Adipose tissue (tissue), 3 donors: ENCODE results near the gene SLC14A1. TPM values are rescaled to one million over a fixed set of nuclear protein-coding genes. Genes with fewer than 3 reads are reported as not detected.

Experiments
- H3K27ac ChIP-seq: one replicate; pipeline ENCODE4 v1.5.1; 2013; ENCODE audit warnings: low read depth, low read length
- WGBS, 3 donors: extraction: QIAGEN DNeasy Blood & Tissue Kit; methylation state at CpG; one replicate each; pipeline ENCODE4 v1.1.7; 2013; 5-methylcytosine and 5-hydroxymethylcytosine counted together
- polyA plus RNA-seq, 3 donors: library from polyadenylated mRNA; stranded (reverse); fragments of 200-250 nt; gene quantifications; one replicate each; pipeline ENCODE4 v1.2.3, GENCODE V29; 2013
- donor health status: healthy with polysubstance abuse.
- donor health status: Bipolar disorder and iron deficiency.
- donor health status: healthy.

Gene SLC14A1
- polyA plus RNA-seq, 3 donors, result 0.40 to 2.7 (median 2.2) TPM

GRCh38 chr18:45782662-45783061 lies 58.7 kb downstream of the SLC14A1 start:
- no peak overlapping the region for H3K27ac ChIP-seq
- 68 to 83% (median 83%) methylated on average over 1 of the region's 1 CpG for WGBS, 3 donors

DNA sequence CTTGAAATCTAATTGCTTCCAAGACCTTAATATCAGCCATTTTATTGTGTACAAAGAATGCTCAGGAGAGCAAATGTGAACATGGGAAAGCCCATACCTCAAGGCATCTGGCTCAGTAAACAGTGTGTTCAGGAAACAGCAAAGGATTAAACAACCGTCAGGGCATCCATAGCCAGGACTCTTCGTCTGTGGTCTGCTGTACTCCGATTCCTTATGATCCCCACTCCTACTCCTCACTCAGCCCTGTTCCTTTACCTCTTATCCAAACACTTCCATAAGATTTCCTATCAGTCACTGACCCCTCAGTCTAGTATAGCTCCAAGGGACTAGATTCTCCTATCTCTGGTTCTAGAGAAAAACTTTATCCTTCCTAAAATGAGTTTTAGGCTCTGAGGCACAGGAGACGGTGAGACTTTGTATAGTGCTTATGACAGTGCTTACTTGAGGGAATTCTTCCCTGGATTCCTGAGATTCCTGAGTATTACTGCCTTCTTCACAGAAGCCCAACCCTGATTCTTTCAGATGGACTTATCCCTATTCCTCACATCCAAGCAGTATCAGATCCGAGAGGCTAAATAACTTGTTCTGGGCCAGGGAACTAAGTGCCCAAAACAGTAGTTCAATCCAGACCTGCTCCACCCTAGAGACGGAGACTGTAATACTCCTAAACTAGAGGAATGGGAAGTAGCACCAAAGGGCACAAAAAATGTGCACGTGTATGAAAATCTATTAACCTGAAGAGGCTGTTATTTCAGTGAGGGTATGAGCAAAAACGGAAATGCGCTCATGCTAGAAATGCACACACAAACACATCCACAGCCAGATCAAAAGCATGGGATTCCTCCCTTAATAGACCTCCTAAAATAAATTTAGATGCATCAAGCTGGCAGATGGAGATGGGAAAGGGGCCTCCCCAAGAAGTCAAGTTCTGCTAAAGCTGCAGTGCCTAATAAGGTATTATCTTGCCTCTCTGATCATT lies 59.4 kb downstream of the SLC14A1 start:
- no peak overlapping the region for H3K27ac ChIP-seq
- WGBS, 3 donors, result 68 to 77% (median 70%) methylated on average over 9 of the region's 9 CpGs

- WGBS, 3 donors, result 36 to 58% (median 47%) methylated on average over 4 of the region's 4 CpGs
- no peak overlapping the region for H3K27ac ChIP-seq
Measured at GRCh38 chr18:45785134-45785533, 61.2 kb downstream of the SLC14A1 start.

DNA sequence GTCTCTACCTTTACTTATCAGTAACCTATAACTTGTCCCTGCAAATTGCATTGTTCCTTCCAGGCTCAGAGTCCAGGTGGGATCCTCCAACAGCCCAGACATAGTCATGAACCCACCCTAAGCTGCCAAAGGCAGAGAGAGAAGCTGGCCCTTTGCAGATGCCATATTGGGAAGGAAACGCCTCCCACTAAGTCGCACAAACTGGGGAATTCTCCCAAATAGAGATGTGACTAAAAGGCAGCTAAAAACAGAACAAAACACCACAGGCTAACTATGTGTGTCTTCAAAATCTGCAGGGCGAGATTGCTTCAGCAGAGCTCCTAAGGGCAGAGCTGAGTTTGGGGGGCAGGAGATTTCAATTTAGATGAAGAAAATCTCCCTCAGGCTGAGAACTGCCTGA lies 63.0 kb downstream of the SLC14A1 start:
- 91 to 92% (median 92%) methylated on average over 3 of the region's 3 CpGs for WGBS, 3 donors
- H3K27ac ChIP-seq, result no peak overlapping the region

- 94 to 100% (median 100%) methylated on average over 1 of the region's 1 CpG for WGBS, 3 donors
- no peak overlapping the region for H3K27ac ChIP-seq
Measured at GRCh38 chr18:45787346-45787745, 63.4 kb downstream of the SLC14A1 start.

DNA sequence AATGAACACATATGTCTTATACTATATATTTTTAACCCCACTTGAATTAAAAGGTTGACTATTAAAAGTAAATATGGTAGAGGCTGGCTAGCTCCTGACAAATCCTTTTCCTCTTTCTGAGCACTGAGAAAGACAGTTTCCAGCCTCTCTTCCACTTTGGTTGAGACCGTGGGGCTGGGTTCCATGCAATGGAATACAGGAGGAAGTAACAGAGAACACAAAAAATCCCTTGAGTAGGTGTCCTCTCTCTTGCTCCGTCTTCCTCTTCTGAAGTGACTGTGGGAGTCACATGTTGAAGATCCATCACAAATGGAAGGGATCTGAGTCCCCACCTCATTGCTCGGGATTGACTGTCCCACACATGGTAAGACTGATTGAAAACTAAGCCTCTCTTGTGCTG lies 64.9 kb downstream of the SLC14A1 start:
- 79 to 90% (median 82%) methylated on average over 3 of the region's 3 CpGs for WGBS, 3 donors
- no peak overlapping the region for H3K27ac ChIP-seq

DNA sequence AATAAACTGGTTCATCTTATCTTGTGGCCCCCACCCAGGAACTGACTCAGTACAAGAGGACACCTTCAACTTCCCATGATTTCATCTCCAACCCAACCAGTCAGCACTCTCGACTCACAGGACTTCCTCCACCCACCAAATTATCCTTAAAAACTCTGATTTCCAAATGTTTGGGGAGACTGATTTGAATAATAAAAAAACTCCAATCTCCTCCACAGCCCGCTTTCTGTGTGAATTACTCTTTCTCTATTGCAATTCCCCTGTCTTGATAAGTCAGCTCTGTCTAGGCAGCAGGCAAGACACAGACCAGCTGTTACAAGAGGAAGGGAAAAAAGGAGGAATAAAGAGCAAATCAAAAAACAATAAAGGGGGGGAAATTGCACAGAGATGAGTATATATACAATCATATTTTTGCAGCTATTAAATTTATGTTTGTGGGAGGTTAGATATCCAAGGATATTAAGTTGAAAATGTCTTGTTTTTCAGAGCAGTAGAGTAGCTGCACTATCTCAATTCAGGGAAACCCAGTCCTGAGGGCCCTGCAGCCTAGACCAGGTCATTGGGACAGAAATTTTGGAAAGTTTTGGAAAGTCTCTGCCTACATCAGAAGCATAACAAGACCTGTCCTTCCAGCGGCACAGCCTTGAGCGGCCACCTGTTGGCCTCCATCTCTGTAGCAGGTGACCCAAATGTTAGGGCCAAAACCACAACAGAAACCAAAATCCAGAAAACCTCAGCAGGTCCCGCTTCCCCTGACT lies 68.7 kb downstream of the SLC14A1 start:
- WGBS, 3 donors, result 80 to 84% (median 81%) methylated on average over 5 of the region's 5 CpGs

DNA sequence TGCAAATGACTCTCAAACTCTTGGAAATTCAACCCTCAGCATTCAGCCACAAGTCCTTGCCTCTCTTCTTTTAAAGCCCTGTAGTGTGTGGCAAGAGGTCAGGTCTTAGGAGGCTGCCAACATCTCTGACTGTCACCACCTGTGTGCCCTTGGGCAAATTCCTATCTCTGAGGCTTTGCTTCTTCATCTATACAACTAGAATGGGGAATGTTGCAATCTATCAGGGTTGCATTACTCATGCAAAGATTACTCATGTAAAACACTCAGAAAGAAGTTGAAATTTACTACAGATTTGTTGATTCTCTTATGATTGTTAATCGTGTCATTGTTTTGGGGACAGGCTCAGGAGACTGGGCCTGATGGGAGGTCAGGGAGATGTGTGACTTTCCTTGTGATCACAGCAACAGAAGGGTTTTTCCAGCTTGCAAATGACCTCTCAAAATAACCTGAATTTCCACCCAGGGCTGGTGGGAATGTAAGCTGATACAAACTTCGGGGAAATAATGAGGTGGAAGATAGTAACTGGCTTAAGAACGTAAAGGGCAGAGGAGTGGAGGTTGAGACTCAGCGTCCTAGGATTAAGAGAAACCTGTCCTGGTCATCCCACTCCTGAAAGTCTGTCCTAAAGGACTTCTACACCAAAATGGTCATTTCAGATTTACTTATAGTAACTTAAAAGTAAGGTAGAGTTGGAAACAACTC lies 69.4 kb downstream of the SLC14A1 start:
- no peak overlapping the region for H3K27ac ChIP-seq
- WGBS, 3 donors, result 53 to 63% (median 58%) methylated on average over 4 of the region's 4 CpGs

More for the DNA sequence above, 68.7 kb downstream of the SLC14A1 start:
- H3K27ac ChIP-seq, result no peak overlapping the region

DNA sequence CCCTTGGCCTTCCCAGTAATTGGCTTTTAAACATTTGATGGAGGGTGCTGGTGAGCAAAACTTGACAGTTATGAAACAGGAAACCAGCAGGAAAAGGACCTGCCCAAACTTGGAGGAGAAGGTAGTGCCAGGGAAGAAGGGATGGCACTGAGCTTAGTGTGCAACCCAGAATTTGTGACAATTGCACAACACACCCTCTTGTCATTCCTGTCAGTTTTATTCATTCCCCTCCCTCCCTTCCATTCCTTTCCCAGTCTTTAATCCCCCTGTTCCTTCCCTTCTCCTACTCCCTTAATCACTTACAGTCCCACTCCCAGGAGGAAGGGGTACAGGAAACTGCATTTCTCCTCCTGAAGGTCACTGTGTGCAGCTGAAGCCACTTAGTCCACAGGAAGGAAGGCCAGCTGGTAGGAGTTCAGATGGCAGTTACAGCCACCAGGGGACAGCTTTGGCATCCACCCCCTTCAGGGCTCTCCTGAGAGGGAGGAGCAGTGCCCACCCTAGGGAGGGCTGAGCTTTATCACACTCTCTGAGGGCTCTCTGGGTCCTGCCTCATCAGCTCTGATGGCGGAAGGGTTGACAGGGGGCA lies 77.5 kb downstream of the SLC14A1 start:
- 63 to 96% (median 80%) methylated on average over 1 of the region's 1 CpG for WGBS, 3 donors
- no peak overlapping the region for H3K27ac ChIP-seq

Other genes starting within 250 kb of the SLC14A1 start
- gene SLC14A2, start 108.7 kb upstream of the SLC14A1 start, polyA plus RNA-seq, result under 1 TPM; 0.02 to 0.34 (median 0.16) TPM
- under 1 TPM; 0.03 to 0.13 (median 0.11) TPM for gene SIGLEC15, start 101.5 kb downstream of the SLC14A1 start, polyA plus RNA-seq
- 1 to 10 TPM; 2.9 to 4.6 (median 3.7) TPM for gene EPG5, start 243.1 kb downstream of the SLC14A1 start, polyA plus RNA-seq